SK-N-SH treated with all-trans-retinoic acid at 6 μM for 48 hours (cell line): ENCODE measurements around the gene NOXO1.

Source experiments
- ATAC-seq: fragments of 200-7000 bp; cut with Tn5 transposase; 3 replicates; pipeline ENCODE4 v1.9.1; 2020; ENCODE audit warnings: mild to moderate bottlenecking, moderate library complexity
- ARNTL ChIP-seq: fragments of 450-650 bp; formaldehyde crosslinking; IDR thresholded peaks from 2 replicates; pipeline ENCODE4 v1.5.0; 2020; ENCODE audit warnings: low read depth, mild to moderate bottlenecking, moderate library complexity, borderline replicate concordance
- BACH2 ChIP-seq: fragments of 250-450 bp; sonication (Bioruptor Pico); IDR thresholded peaks from 2 replicates; pipeline ENCODE4 v1.9.0; 2021; ENCODE audit warnings: mild to moderate bottlenecking, borderline replicate concordance
- CREB5 ChIP-seq: fragments of 250-450 bp; sonication (Bioruptor Pico); IDR thresholded peaks from 2 replicates; pipeline ENCODE4 v1.5.1; 2020; ENCODE audit warnings: low read depth, mild to moderate bottlenecking, moderate library complexity
- CSDC2 ChIP-seq: fragments of 250-450 bp; sonication (Bioruptor Pico); IDR thresholded peaks from 2 replicates; pipeline ENCODE4 v1.5.0; 2020; ENCODE audit warnings: mild to moderate bottlenecking, moderate library complexity
- ESRRG ChIP-seq: fragments of 250-450 bp; sonication (Bioruptor Pico); IDR thresholded peaks from 2 replicates; pipeline ENCODE4 v1.6.1; 2021; ENCODE audit warnings: mild to moderate bottlenecking
- GLIS3 ChIP-seq: fragments of 250-450 bp; sonication (Bioruptor Pico); IDR thresholded peaks from 2 replicates; pipeline ENCODE4 v1.5.0; 2020; ENCODE audit warnings: mild to moderate bottlenecking, moderate library complexity
- ISL1 ChIP-seq: fragments of 250-450 bp; sonication (Bioruptor Pico); IDR thresholded peaks from 2 replicates; pipeline ENCODE4 v2.1.2; 2022; ENCODE audit warnings: mild to moderate bottlenecking, moderate library complexity
- OSR1 ChIP-seq: fragments of 250-450 bp; sonication (Bioruptor Pico); IDR thresholded peaks from 2 replicates; pipeline ENCODE4 v1.8.0; 2022; ENCODE audit warnings: moderate library complexity, mild to moderate bottlenecking, inconsistent platforms
- PPARA ChIP-seq: fragments of 250-450 bp; sonication (Bioruptor Pico); IDR thresholded peaks from 2 replicates; pipeline ENCODE4 v1.5.0; 2020; ENCODE audit warnings: mild to moderate bottlenecking, borderline replicate concordance
- RARB ChIP-seq: fragments of 250-450 bp; sonication (Bioruptor Pico); IDR thresholded peaks from 2 replicates; pipeline ENCODE4 v1.8.0; 2021; ENCODE audit warnings: mild to moderate bottlenecking, moderate library complexity
- SNAI2 ChIP-seq: fragments of 250-450 bp; sonication (Bioruptor Pico); IDR thresholded peaks from 2 replicates; pipeline ENCODE4 v1.5.0; 2020; ENCODE audit warnings: mild to moderate bottlenecking, moderate library complexity
- TCF4 ChIP-seq: fragments of 250-450 bp; sonication (Bioruptor Pico); IDR thresholded peaks from 2 replicates; pipeline ENCODE4 v1.8.0; 2021; ENCODE audit warnings: mild to moderate bottlenecking, moderate library complexity, borderline replicate concordance
- TOX ChIP-seq: fragments of 250-450 bp; sonication (Bioruptor Pico); IDR thresholded peaks from 2 replicates; pipeline ENCODE4 v1.8.0; 2021; ENCODE audit warnings: mild to moderate bottlenecking, moderate library complexity, borderline replicate concordance
- TSHZ2 ChIP-seq: fragments of 250-450 bp; sonication (Bioruptor Pico); IDR thresholded peaks from 2 replicates; pipeline ENCODE4 v1.5.0; 2020; ENCODE audit warnings: mild to moderate bottlenecking, moderate library complexity
- ZC3H10 ChIP-seq: fragments of 250-450 bp; sonication (Bioruptor Pico); IDR thresholded peaks from 2 replicates; pipeline ENCODE4 v1.5.1; 2021; ENCODE audit warnings: mild to moderate bottlenecking, moderate library complexity
- ZFP3 ChIP-seq: fragments of 250-450 bp; sonication (Bioruptor Pico); IDR thresholded peaks from 2 replicates; pipeline ENCODE4 v1.5.0; 2020; ENCODE audit warnings: mild to moderate bottlenecking, moderate library complexity
- ZNF565 ChIP-seq: fragments of 450-650 bp; formaldehyde crosslinking; conservative IDR thresholded peaks from 2 replicates; pipeline ENCODE4 v1.5.0; 2020; ENCODE audit warnings: low read depth, mild to moderate bottlenecking, moderate library complexity
- ZNF70 ChIP-seq: fragments of 450-650 bp; formaldehyde crosslinking; IDR thresholded peaks from 2 replicates; pipeline ENCODE4 v1.5.0; 2020; ENCODE audit warnings: mild to moderate bottlenecking, moderate library complexity
- ZNF8 ChIP-seq: fragments of 450-650 bp; formaldehyde crosslinking; IDR thresholded peaks from 2 replicates; pipeline ENCODE4 v1.5.0; 2020; ENCODE audit warnings: mild to moderate bottlenecking, moderate library complexity
- TF ChIP-seq, protein P1 (sequence below): fragments of 250-450 bp; sonication (Bioruptor Pico); IDR thresholded peaks from 2 replicates; pipeline ENCODE4 v1.8.0; 2020; ENCODE audit warnings: mild to moderate bottlenecking, moderate library complexity, borderline replicate concordance
- TF ChIP-seq, protein P2 (sequence below): fragments of 250-450 bp; sonication (Bioruptor Pico); IDR thresholded peaks from 2 replicates; pipeline ENCODE4 v1.8.0; 2021; ENCODE audit warnings: low read depth, mild to moderate bottlenecking, moderate library complexity, borderline replicate concordance
- TF ChIP-seq, protein P3 (sequence below): fragments of 250-450 bp; sonication (Bioruptor Pico); IDR thresholded peaks from 2 replicates; pipeline ENCODE4 v1.5.1; 2021; ENCODE audit warnings: mild to moderate bottlenecking, moderate library complexity

The NOXO1 gene

DNA sequence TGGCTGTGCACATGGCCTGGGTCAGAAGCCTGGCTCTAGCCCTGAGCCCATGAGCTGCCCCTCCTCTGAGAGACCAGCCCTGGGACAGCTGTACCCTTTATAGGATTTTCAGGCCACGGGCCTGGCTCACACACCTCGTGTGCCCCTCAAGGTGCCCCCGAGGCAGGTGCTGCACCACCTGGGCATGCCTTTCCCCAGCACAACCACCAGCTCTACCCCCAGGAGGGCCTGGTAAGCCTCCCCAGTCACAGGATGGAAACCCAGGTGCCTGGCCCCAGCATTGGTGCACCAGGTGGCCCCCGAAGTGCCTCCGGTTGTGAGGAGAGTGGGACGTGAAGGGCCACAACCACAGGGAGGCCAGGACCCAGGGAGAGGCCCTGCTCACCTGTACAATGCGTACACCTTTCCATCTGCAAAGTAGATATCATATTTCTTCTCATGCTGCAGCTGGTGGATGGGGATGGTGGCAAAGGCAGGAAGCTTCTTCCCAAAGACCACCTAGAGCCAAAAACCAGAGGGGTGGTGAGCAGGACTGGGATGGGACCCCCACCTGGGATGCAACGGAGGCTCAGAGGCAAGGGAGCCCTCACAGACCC lies 22.1 kb upstream of the NOXO1 start:
- no peak for ATAC-seq
- TF ChIP-seq, protein P1, sequence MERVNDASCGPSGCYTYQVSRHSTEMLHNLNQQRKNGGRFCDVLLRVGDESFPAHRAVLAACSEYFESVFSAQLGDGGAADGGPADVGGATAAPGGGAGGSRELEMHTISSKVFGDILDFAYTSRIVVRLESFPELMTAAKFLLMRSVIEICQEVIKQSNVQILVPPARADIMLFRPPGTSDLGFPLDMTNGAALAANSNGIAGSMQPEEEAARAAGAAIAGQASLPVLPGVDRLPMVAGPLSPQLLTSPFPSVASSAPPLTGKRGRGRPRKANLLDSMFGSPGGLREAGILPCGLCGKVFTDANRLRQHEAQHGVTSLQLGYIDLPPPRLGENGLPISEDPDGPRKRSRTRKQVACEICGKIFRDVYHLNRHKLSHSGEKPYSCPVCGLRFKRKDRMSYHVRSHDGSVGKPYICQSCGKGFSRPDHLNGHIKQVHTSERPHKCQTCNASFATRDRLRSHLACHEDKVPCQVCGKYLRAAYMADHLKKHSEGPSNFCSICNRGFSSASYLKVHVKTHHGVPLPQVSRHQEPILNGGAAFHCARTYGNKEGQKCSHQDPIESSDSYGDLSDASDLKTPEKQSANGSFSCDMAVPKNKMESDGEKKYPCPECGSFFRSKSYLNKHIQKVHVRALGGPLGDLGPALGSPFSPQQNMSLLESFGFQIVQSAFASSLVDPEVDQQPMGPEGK (CRISPR knock-in tag) = no peak
- TF ChIP-seq ZNF8 (CRISPR knock-in tag) (no peak), PPARA (no peak), ARNTL (no peak), ZNF565 (CRISPR knock-in tag) (no peak), BACH2 (no peak), RARB (no peak), ISL1 (CRISPR knock-in tag) (no peak), TOX (CRISPR knock-in tag) (no peak), CSDC2 (no peak)

- ATAC-seq = no peak
- TF ChIP-seq ZC3H10 (no peak), SNAI2 (no peak), ZNF70 (no peak), TCF4 (CRISPR knock-in tag) (no peak), ESRRG (no peak)
- TF ChIP-seq, protein P2, sequence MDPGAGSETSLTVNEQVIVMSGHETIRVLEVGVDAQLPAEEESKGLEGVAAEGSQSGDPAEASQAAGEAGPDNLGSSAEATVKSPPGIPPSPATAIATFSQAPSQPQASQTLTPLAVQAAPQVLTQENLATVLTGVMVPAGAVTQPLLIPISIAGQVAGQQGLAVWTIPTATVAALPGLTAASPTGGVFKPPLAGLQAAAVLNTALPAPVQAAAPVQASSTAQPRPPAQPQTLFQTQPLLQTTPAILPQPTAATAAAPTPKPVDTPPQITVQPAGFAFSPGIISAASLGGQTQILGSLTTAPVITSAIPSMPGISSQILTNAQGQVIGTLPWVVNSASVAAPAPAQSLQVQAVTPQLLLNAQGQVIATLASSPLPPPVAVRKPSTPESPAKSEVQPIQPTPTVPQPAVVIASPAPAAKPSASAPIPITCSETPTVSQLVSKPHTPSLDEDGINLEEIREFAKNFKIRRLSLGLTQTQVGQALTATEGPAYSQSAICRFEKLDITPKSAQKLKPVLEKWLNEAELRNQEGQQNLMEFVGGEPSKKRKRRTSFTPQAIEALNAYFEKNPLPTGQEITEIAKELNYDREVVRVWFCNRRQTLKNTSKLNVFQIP = no peak
- TF ChIP-seq, all 23 proteins: peak for 0
Observed at GRCh38 chr16:2002406-2003230, 21.3 kb upstream of the NOXO1 start.

GRCh38 chr16:2001456-2002355 lies 20.4 kb upstream of the NOXO1 start:
- no peak for ATAC-seq
- TF ChIP-seq, protein P2 = no peak
- TF ChIP-seq GLIS3 (no peak), ESRRG (no peak), OSR1 (CRISPR knock-in tag) (no peak)

- ATAC-seq = no peak
- TF ChIP-seq ZNF70 = no peak
- TF ChIP-seq, protein P3, sequence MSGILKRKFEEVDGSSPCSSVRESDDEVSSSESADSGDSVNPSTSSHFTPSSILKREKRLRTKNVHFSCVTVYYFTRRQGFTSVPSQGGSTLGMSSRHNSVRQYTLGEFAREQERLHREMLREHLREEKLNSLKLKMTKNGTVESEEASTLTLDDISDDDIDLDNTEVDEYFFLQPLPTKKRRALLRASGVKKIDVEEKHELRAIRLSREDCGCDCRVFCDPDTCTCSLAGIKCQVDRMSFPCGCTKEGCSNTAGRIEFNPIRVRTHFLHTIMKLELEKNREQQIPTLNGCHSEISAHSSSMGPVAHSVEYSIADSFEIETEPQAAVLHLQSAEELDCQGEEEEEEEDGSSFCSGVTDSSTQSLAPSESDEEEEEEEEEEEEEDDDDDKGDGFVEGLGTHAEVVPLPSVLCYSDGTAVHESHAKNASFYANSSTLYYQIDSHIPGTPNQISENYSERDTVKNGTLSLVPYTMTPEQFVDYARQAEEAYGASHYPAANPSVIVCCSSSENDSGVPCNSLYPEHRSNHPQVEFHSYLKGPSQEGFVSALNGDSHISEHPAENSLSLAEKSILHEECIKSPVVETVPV (CRISPR knock-in tag) = no peak
- TF ChIP-seq TCF4 (CRISPR knock-in tag) = no peak
- TF ChIP-seq ARNTL = no peak
- no peak for TF ChIP-seq ISL1 (CRISPR knock-in tag)
- no peak for TF ChIP-seq CREB5
- no peak for TF ChIP-seq SNAI2
- no peak for TF ChIP-seq BACH2
- no peak for TF ChIP-seq TSHZ2 (CRISPR knock-in tag)
- TF ChIP-seq ZFP3 (CRISPR knock-in tag) = no peak
- TF ChIP-seq, protein P2 = no peak
- no peak for TF ChIP-seq ZNF8 (CRISPR knock-in tag)
- no peak for TF ChIP-seq GLIS3
Observed at GRCh38 chr16:2001035-2001434, 19.8 kb upstream of the NOXO1 start.
